UCSD-AML1 (cell line): ENCODE results near the gene ABHD11.
"Not testable (repeated sequence)": the region's sequence is repeated elsewhere in the genome, so short reads cannot be mapped to it uniquely, and the experiment has no call there.

Experiments
- DNase-seq: peaks from one replicate; lab custom pipeline; 2025; ENCODE audit not compliant: unreplicated experiment; lab: John Stamatoyannopoulos, UW

Gene ABHD11

DNA sequence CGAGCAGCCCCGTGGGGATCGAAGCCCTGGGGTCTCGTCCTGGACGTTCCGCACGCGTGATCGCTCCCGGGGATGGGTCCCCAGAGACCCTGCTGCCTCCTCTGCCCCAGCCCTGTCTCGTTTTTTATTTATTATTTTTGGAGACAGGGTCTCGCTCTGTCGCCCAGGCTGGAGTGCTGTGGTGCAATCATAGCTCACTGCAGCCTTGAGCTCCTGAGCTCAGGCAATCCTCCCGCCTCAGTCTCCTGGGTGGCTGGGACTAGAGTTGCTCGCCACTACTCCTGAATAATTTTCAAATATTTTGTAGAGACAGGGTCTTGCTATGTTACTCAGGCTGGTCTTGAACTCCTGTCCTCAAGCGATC, 18.8 kb downstream of the ABHD11 start:
- no peak for DNase-seq

GRCh38 chr7:73718905-73719805, 19.4 kb downstream of the ABHD11 start, which contains the start of gene STX1A:
STX1A (minus strand) TSS chr7:73719669; CDS start chr7:73719631, 38 bp downstream.
- DNase-seq = no peak

- DNase-seq = no peak
These were observed 20.1 kb downstream of the ABHD11 start for GRCh38 chr7:73718438-73718881.

GRCh38 chr7:73717991-73718405, 20.6 kb downstream of the ABHD11 start:
- peak; percentile 72 for DNase-seq

GRCh38 chr7:73717025-73717807, 21.4 kb downstream of the ABHD11 start:
- DNase-seq = no peak

GRCh38 chr7:73716318-73716890, 22.2 kb downstream of the ABHD11 start:
- no peak for DNase-seq

DNA sequence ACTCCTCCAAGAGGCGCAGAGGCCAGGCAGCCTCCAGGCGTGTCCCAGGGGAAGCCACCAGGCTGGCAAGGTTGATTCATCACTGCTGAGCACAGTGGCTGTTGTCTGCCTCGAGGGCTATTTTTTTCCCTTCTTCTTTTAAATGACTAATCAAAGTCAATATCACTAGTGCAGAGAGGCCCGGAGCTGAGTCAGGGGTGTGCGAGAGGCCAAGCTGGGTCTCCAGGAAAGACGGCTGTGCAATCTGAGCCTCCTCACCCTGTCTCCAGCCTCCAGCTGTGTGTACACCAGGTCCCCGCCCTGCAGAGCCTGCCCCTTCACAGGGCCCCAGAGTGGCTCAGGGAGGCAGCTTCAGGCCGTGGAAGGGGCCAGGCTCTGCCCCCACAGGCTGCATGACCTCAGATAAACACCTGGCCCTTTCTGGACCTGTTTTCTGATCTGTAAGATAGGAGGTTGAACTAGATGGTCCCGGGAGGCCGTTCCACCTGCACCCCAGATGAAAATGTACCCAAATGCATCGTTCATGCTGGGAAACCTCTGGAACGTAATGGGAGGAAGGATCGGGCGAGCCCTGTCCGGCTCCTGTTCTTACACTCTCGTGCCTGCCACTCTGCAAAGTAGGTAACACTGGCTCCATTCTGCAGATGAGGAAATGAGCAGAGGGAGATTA, 22.8 kb downstream of the ABHD11 start:
- no peak for DNase-seq

GRCh38 chr7:73713319-73713718, 25.3 kb downstream of the ABHD11 start:
- DNase-seq = not testable (repeated sequence)

DNA sequence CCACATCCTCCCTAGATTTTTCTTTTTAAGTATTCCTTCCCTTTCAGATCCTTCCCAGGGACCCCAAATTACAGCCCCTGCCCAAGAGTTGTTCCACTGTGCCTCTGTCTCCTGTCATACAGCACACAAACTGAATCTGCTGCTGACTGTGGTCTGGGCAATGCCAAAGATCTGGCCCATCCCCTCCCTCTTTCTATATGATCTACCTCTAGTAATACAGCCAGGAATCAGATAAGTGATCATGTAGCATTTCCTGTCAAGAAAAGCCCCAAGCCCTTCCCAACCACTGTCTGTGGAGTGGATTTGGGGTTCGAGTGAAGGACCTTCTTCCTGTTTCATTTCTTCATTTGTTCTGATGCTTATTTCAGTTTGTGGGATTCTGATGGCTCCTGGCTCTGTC, 25.8 kb downstream of the ABHD11 start:
- DNase-seq = no peak

DNA sequence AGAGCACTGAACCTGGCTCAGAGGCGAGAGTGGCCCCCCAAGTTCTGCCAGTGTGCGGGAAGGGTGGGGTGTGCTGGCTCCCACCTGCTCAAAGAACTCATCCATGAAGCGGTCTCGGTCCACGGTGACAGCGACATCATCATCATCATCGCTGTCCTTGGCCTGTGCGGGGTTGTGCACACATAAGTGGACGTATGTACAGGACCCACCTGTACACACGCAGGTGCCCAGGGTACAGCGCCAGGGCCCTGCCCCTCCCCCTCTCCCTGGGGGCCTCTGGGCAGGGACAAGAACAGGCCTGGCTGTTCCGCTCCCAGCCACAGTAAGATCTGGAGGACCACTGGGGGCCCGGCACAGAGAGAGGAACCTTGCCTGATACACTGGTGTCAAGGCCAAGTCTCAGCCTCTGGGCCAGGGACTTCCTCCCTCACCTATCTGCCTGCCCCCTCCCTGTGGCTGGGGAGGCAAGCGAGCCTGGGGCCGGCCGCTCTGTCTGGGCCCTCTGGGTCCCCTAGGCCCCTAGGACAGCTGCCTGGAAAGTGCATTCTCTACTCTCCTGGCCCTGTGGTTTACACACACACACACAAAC, 29.5 kb downstream of the ABHD11 start:
- DNase-seq = no peak

GRCh38 chr7:73707045-73707631, 31.5 kb downstream of the ABHD11 start:
- peak; percentile 38 for DNase-seq

DNA sequence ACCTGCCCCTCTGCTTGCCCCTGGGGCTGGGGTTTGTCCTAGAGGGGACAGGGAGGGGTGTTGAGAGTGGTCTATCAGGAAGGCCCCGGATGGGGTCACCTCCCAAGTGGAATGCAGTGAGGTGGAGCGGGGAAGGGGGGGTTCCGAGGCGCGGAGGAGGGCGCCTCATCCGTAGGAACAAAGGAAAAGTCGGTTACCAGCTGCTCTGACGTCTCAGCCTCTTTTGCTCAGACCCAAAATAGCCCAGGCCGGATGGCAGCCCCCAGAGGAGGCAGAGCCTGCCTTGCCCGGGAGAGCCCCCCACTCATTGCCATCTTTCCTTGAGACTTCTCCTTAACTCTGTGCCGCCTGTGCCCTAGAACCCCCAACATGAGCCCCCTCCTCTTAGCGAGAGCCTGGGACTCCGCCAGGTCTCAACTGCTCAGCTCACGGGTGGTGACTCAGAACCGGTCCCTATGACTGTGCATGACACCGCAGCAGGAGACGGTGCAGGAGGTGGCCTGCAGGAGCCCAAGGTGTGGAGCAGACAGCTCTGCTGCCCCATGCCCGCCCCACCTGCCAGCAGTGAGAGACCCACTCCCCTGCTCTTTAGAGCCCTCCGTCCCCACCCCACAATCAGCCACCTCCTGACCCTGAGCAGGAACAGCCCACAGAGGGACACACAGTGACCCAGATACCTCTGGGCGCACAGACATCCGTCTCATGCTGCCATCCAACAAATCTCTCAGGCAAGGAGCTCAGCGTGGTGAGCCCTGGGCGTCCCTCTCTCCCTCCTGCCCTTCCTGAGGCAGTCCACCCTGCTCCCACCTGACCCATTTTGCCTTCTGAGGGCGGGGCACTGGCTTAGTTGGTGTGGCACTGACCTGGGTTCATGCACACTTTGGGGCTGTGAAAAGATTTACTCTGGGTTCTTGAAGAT, 32.2 kb downstream of the ABHD11 start:
- DNase-seq = no peak

DNA sequence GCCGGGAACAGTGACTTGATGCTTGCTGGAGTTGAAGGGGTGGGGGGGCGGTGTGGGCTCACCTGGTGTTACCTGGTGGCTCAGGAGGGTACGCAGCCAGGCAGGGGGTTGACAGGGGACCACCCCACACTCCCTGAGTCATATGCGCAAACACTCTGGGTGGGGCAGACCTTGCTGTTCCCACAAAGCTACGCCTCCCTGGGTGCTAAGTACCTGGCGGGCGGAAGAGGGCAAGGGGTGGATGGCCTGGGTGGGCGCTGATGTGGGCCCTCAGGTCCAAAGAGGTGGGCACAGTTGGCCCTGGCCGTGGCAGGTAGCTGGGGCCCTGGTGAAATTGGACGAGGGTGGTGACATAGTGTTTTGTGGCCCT, 33.1 kb downstream of the ABHD11 start:
- DNase-seq = no peak

DNA sequence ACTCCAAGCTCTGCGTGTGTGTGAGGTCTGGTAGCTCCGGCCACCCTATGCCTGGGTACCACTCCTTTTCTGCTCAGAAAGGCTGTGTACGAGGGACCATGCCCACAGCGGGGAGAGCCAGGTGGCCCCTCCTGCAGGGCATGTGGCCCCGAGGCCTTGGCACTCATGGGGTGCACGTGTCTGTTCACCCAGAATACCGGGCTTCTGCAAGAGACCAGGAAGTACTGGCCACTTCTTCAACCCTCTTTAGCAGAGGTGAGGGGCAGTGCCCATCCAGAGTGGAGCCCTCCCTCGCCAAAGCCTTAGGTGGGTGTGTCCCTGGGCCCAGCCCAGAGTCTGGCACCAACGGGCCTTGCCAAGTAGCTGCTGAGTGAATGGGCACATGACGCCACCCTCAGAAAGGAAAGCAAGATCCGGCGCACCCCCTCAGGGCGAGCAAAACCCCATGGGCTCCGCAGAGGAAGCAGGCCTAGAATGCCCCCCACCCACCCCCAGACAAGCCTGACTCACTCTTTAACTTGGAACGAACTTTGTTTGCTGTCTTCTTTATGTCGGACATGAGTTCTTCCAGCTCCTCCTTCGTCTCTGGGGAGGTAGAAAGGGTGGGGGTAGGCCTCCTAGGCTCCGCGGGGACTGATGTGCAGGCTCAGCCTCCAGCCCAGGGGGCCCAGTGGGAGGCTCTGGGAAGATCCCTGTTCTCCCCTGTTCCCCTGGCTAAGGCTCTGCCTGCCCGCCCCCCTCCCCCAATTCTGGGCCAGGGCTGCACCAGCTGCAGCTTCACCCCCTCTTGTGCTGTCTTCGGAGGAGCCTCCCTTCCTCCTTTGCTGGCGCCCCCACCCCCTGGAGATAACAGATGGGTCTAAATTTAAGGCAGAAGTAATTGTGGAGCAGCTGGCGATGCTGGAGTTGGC, 33.7 kb downstream of the ABHD11 start:
- DNase-seq = no peak

- peak; percentile 27 for DNase-seq
These were observed 34.6 kb downstream of the ABHD11 start for GRCh38 chr7:73703757-73704639.

DNA sequence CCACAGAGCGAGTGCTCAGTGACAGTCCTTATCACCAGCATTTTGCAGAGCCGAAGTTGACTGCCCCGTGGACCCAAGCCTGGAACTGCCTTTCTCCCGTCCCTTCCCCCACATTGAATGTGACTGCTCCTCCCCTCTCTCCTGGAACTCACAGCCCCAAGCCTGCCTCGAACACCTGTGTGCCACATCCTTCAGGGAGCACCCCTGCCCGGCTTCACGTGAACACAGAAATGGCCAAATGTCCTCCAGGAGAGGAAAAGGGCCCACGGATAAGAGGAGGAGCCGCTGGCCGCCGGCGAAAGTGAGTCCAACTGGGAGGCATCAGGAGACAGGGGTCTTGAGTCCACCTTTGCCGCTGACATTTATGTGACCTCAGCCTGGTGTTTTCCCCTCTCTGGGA, 35.4 kb downstream of the ABHD11 start:
- no peak for DNase-seq

DNA sequence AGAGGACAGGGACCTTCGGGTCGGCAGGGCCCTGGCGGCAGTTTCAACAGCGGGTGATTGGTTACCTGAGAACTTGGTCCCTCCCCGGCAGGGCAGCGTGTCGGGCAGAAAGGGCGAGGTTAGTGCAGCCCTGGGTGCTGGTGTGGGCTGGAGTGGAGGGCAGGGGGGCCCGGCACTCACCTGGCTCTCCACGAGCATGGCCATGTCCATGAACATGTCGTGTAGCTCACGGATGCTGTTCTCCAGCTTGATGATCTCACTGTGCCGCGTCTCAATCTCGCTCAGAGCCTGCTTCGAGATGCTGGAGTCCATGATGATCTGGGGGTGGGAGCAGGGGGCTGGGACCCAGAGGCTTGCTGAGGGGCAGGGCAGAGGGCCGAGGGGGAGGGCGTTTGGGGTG, 35.9 kb downstream of the ABHD11 start:
- DNase-seq = no peak
